IMR-90 (cell line): ENCODE results near the gene FIS1. TPM values are rescaled to one million over a fixed set of nuclear protein-coding genes. Genes with fewer than 3 reads are reported as not detected.

Source experiments
- ATAC-seq: fragments of 200-7000 bp; cut with Tn5 transposase; 2 replicates; pipeline ENCODE4 v1.9.1; 2020; ENCODE audit warnings: low read depth, mild to moderate bottlenecking, moderate library complexity
- BruUV-seq: library from RNA; stranded (reverse); fragments of 400-500 nt; replicated peaks from 2 replicates; lab custom pipeline; 2021; lab: Mats Ljungman, UMichigan
- CTCF ChIA-PET: fragments of 300-600 bp; formaldehyde crosslinking; extraction: SDS; loops from one replicate; lab custom pipeline; 2021; ENCODE audit warnings: antibody characterized with exemption; lab: Yijun Ruan, JAX
- POLR2A ChIA-PET: fragments of 300-600 bp; sonication (Branson Sonifier 250); formaldehyde crosslinking; loops from one replicate; lab custom pipeline; 2022; ENCODE audit warnings: antibody characterized with exemption; ENCODE audit not compliant: unreplicated experiment; lab: Charles Lee
- DNase-seq: peaks from one replicate; pipeline ENCODE4 v3.0.0; 2013
- H2AFZ ChIP-seq: replicated peaks from 2 replicates; pipeline ENCODE3; 2013; ENCODE audit warnings: low read length, mild to moderate bottlenecking; ENCODE audit not compliant: poor library complexity
- H2AK5ac ChIP-seq: 2 replicates; pipeline ENCODE4 v1.6.1; 2013; ENCODE audit warnings: low read depth, low read length, inconsistent platforms
- H2AK9ac ChIP-seq: replicated peaks from 2 replicates; pipeline ENCODE3; 2013; ENCODE audit warnings: mild to moderate bottlenecking, low read depth, low read length, moderate library complexity; ENCODE audit not compliant: poor library complexity
- H2BK120ac ChIP-seq: 2 replicates; pipeline ENCODE4 v1.6.1; 2013; ENCODE audit warnings: low read depth, low read length, inconsistent platforms
- H2BK15ac ChIP-seq: 3 replicates; pipeline ENCODE4 v1.6.1; 2013; ENCODE audit warnings: low read depth, low read length, inconsistent platforms
- H2BK20ac ChIP-seq: 2 replicates; pipeline ENCODE4 v1.6.1; 2013; ENCODE audit warnings: low read depth, mild to moderate bottlenecking, inconsistent platforms, low read length, moderate library complexity
- H2BK5ac ChIP-seq: 2 replicates; pipeline ENCODE4 v1.6.1; 2013; ENCODE audit warnings: mild to moderate bottlenecking, low read depth, low read length, inconsistent platforms; ENCODE audit not compliant: poor library complexity, severe bottlenecking
- H3K14ac ChIP-seq: replicated peaks from 2 replicates; pipeline ENCODE4 v1.6.1; 2013; ENCODE audit warnings: low read depth, low read length, inconsistent platforms
- H3K18ac ChIP-seq: 2 replicates; pipeline ENCODE4 v1.6.1; 2013; ENCODE audit warnings: low read depth, low read length, control low read depth
- H3K23ac ChIP-seq: 2 replicates; pipeline ENCODE4 v1.6.1; 2013; ENCODE audit warnings: low read depth, low read length, inconsistent platforms
- H3K27ac ChIP-seq: 2 replicates; pipeline ENCODE4 v1.5.1; 2013; ENCODE audit warnings: mild to moderate bottlenecking, control low read depth, low read length; ENCODE audit not compliant: insufficient read depth
- H3K27me3 ChIP-seq: 2 replicates; pipeline ENCODE4 v1.6.1; 2013; ENCODE audit warnings: low read length; ENCODE audit not compliant: control insufficient read depth, insufficient read depth
- H3K36me3 ChIP-seq: 2 replicates; pipeline ENCODE4 v1.6.1; 2013; ENCODE audit warnings: low read length, mixed read lengths; ENCODE audit not compliant: control insufficient read depth, insufficient read depth
- H3K4ac ChIP-seq: 2 replicates; pipeline ENCODE4 v1.6.1; 2013; ENCODE audit warnings: low read depth, low read length, inconsistent platforms
- H3K4me1 ChIP-seq: 2 replicates; pipeline ENCODE4 v1.6.1; 2013; ENCODE audit warnings: low read length, mixed read lengths; ENCODE audit not compliant: control insufficient read depth, insufficient read depth
- H3K4me2 ChIP-seq: 2 replicates; pipeline ENCODE4 v1.6.1; 2013; ENCODE audit warnings: low read depth, mild to moderate bottlenecking, control low read depth, low read length, moderate library complexity
- H3K4me3 ChIP-seq: 2 replicates; pipeline ENCODE4 v1.5.1; 2013; ENCODE audit warnings: low read depth, mild to moderate bottlenecking, control low read depth, low read length, moderate library complexity; ENCODE audit not compliant: insufficient read depth
- H3K56ac ChIP-seq: 2 replicates; pipeline ENCODE4 v1.6.1; 2013; ENCODE audit warnings: low read length, inconsistent platforms; ENCODE audit not compliant: insufficient read depth; ENCODE audit errors: extremely low read depth
- H3K79me1 ChIP-seq, 2 experiments: 2 replicates each; pipeline ENCODE4 v1.6.1; 2013; ENCODE audit warnings: low read length in 2 of 2, inconsistent platforms in 1 of 2, low read depth in 1 of 2
- H3K9ac ChIP-seq: 2 replicates; pipeline ENCODE4 v1.6.1; 2013; ENCODE audit warnings: low read depth, low read length, control low read depth
- H3K9me1 ChIP-seq: 2 replicates; pipeline ENCODE4 v1.6.1; 2013; ENCODE audit warnings: low read length, inconsistent platforms; ENCODE audit not compliant: insufficient read depth
- H3K9me3 ChIP-seq: 2 replicates; pipeline ENCODE4 v1.6.1; 2013; ENCODE audit warnings: low read length; ENCODE audit not compliant: control insufficient read depth, insufficient read depth
- H4K20me1 ChIP-seq: 2 replicates; pipeline ENCODE4 v1.6.1; 2013; ENCODE audit warnings: low read length, inconsistent platforms; ENCODE audit not compliant: insufficient read depth
- H4K5ac ChIP-seq: 2 replicates; pipeline ENCODE4 v1.6.1; 2013; ENCODE audit warnings: mild to moderate bottlenecking, low read depth, low read length, control low read depth
- H4K8ac ChIP-seq, 2 experiments: 2 replicates each; pipeline ENCODE4 v1.6.1; 2013; ENCODE audit warnings: low read depth in 2 of 2, low read length in 2 of 2, control low read depth in 1 of 2, inconsistent platforms in 1 of 2
- H4K91ac ChIP-seq: 2 replicates; pipeline ENCODE4 v1.6.1; 2013; ENCODE audit warnings: low read depth, low read length, inconsistent platforms; ENCODE audit not compliant: insufficient read depth
- MXI1 ChIP-seq: IDR thresholded peaks from 2 replicates; pipeline ENCODE4 v1.6.1; 2012; ENCODE audit warnings: low read depth, mild to moderate bottlenecking, low read length, moderate library complexity, borderline replicate concordance
- POLR2A ChIP-seq: IDR thresholded peaks from 2 replicates; pipeline ENCODE4 v1.6.1; 2012; ENCODE audit warnings: mild to moderate bottlenecking, low read depth, low read length
- RAD21 ChIP-seq: IDR thresholded peaks from 2 replicates; pipeline ENCODE4 v1.6.1; 2012; ENCODE audit warnings: low read length, improper control_type of control experiment
- RCOR1 ChIP-seq: IDR thresholded peaks from 2 replicates; pipeline ENCODE4 v1.6.1; 2012; ENCODE audit warnings: mild to moderate bottlenecking, low read length, improper control_type of control experiment; ENCODE audit not compliant: insufficient replicate concordance
- SMC3 ChIP-seq: fragments of 150-350 bp; IDR thresholded peaks from 2 replicates; pipeline ENCODE4 v1.6.1; 2016; ENCODE audit warnings: low read depth, mild to moderate bottlenecking, antibody characterized with exemption, low read length, moderate library complexity
- WGBS, 2 experiments: methylation state at CpG; one replicate each; pipeline versions ENCODE4 v1.1.5 to v1.1.7; 2013; ENCODE audit warnings: missing lambda C conversion rate in 2 of 2; ENCODE audit not compliant: insufficient read length in 1 of 2; ENCODE audit errors: extremely low coverage in 2 of 2; 5-methylcytosine and 5-hydroxymethylcytosine counted together
- dilution Hi-C: fragments of 300-500 bp; cut with HindIII; formaldehyde crosslinking; loops from one replicate; pipeline ENCODE4 v1.14.3; 2018; ENCODE audit warnings: low sequenced_read_pairs; ENCODE audit not compliant: unreplicated experiment
- in situ Hi-C: fragments of 300-500 bp; cut with MboI; formaldehyde crosslinking; loops from 3 replicates; pipeline ENCODE4 v1.14.3; 2019; ENCODE audit warnings: low sequenced_read_pairs, inconsistent platforms, mixed read lengths
- intact Hi-C: fragments of 100-400 bp; cut with micrococcal nuclease; formaldehyde crosslinking; loops from 2 replicates; pipeline ENCODE4 v1.10.0; 2022
- polyA plus RNA-seq, 3 experiments: library from polyadenylated mRNA; depleted of rRNA; stranded (reverse); fragments of >200 nt; gene quantifications; 2 replicates each; pipeline ENCODE4 v1.2.3, GENCODE V29; 2012; ENCODE audit warnings: low replicate concordance in 1 of 3
- total RNA-seq: library from RNA; depleted of rRNA; stranded (reverse); fragments of >200 nt; gene quantifications from 2 replicates; pipeline ENCODE4 v1.2.3, GENCODE V29; 2012
- TF ChIP-seq, protein P1 (sequence below): fragments of 150-350 bp; IDR thresholded peaks from 2 replicates; pipeline ENCODE4 v1.6.1; 2017; ENCODE audit warnings: mild to moderate bottlenecking, antibody characterized with exemption, low read length, low read depth

The FIS1 gene
- total and polyA plus RNA-seq, 2 of the 4 experiments (the other 2 are of a cell fraction): 293 to 489 TPM

DNA sequence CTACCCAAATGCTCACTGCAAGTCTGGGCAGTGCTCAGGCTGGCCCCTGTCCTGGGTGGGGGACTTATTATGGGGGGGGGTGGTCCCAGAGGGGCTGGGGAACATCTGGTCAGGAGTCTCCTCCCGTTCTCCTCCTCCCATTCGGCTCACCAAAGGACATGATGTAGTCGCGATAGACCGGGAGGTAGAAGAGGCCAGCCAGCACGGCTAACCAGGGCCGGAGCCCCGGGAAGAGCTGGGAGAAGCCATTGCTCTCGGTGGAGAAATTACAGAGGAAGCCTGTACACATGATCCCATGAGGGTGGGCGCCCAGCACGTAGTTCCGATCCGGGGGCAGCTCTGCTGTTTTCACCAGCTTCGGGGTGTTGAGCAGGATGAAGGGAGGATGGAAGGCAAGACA is 46.4 kb downstream of the FIS1 start:
- Histone ChIP-seq H2AK9ac (no peak overlapping the region), H2BK5ac (no peak overlapping the region), H3K18ac (no peak overlapping the region), H3K9ac (no peak overlapping the region), H4K91ac (no peak overlapping the region), H2AK5ac (no peak overlapping the region), H2AFZ (no peak overlapping the region), H3K79me1 (no peaks in the 10 kb centered on the region), H3K4me1 (no peaks in the 10 kb centered on the region), H3K36me3 (no peaks in the 10 kb centered on the region), H3K9me1 (no peaks in the 10 kb centered on the region; the same call in 1 of the 2 replicates), H3K23ac (no peak overlapping the region), H4K5ac (no peak overlapping the region), H3K56ac (no peak overlapping the region), H3K4me3 (no peak overlapping the region), H3K27ac (no peak overlapping the region), H2BK120ac (no peak overlapping the region), H2BK20ac (no peak overlapping the region), H3K14ac (no peak overlapping the region), H3K9me3 (0 out of 2 replicates have a peak, but pooled peaks cover 2% of the 10 kb centered on the region), H4K20me1 (no peaks in the 10 kb centered on the region), H3K27me3 (peaks cover 44% of the 10 kb centered on the region), H2BK15ac (no peak overlapping the region), H3K4me2 (no peak overlapping the region), H3K4ac (no peak overlapping the region), H4K8ac (no peak overlapping the region)
- no TSS peak for BruUV-seq
- dilution Hi-C loops (no loop called here), intact Hi-C loops (no loop called here), in situ Hi-C loops (no loop called here)
- no peak for ATAC-seq
- WGBS, 2 experiments: no CpG with 5 or more reads among the region's 14 CpGs
- CTCF ChIA-PET: no interaction called here
- DNase-seq: no peak
- POLR2A ChIA-PET: no interaction called here
- TF ChIP-seq MXI1: no peak
- TF ChIP-seq, protein P1, sequence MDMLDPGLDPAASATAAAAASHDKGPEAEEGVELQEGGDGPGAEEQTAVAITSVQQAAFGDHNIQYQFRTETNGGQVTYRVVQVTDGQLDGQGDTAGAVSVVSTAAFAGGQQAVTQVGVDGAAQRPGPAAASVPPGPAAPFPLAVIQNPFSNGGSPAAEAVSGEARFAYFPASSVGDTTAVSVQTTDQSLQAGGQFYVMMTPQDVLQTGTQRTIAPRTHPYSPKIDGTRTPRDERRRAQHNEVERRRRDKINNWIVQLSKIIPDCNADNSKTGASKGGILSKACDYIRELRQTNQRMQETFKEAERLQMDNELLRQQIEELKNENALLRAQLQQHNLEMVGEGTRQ: no peak
- no peak for TF ChIP-seq RCOR1
- TF ChIP-seq SMC3: no peak
- TF ChIP-seq RAD21: no peak
- no peak for TF ChIP-seq POLR2A
